Stimulated activated CD4-positive, alpha-beta T cell treated with anti-CD3 and anti-CD28 coated beads, Interleukin-4, amount 100 ng/mL, for 1 hour (primary cell): ENCODE data around the gene SPSB1.

Experiments
- DNase-seq: peaks from one replicate; pipeline ENCODE4 v3.0.0-alpha.2; 2020

SPSB1 gene

DNA sequence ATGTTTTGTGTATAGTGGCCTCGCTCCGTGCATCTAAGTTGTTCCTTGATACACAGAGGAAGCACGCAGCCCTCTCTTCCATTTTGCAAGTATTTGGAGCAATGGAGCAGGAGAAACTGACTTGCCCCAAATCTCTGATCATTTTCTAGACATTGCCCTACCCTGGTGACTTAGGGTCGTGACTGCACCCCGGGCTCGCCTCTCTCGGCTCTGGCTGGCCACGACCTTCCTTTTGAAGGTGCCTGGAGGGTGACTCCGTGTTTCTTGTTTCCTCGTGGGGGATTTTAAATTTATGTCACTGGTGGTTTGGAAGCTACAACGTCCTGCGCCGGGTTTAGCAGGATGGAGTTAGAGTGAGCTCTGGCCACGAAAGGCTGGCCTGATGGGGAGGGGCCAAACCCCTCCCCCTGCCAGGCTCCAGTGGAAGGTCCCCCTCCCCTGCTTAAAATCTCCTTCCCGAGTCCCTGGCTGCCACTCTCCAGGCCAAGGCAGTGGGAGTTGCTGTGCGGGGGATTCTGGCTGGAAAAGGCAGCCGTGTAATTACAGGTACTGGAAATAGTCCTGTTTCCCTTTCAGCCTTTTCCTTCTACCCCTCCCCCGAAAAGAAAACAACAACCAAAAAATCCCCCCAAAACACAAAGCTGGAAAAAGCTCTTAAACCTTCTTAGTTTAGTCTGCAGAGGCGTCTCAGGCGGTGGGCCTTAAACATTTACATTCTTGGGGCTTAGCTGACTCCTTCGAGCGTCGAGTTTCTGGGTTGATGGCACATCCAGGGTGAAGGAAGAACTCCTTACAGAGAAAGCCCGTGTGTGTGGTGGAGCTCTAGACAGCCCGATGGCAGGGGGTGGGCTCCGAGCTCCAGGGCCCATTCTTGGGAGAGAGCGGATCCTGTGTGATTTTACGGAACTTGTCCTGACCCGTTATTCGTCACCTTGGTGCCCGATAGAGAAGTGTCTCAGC, 28.1 kb downstream of the SPSB1 start:
- no peak for DNase-seq

DNA sequence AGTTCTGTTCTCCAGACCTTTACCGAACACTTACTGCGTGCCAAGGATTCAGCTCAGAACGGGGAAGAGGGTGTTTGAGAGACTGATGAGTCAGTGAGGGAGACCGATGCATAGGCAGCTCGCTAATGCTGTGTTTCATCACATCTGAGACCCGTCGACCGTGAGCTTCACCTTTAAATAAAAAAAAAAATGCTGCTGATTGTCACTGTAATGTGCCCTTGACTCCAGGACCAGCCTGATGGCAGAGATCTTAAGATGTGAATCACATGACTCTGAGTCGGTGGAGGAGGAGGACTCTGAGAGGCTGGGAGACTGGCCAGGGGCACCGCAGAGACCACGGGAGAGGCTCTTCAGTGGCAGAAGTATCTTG, 28.8 kb downstream of the SPSB1 start:
- DNase-seq, result no peak

DNA sequence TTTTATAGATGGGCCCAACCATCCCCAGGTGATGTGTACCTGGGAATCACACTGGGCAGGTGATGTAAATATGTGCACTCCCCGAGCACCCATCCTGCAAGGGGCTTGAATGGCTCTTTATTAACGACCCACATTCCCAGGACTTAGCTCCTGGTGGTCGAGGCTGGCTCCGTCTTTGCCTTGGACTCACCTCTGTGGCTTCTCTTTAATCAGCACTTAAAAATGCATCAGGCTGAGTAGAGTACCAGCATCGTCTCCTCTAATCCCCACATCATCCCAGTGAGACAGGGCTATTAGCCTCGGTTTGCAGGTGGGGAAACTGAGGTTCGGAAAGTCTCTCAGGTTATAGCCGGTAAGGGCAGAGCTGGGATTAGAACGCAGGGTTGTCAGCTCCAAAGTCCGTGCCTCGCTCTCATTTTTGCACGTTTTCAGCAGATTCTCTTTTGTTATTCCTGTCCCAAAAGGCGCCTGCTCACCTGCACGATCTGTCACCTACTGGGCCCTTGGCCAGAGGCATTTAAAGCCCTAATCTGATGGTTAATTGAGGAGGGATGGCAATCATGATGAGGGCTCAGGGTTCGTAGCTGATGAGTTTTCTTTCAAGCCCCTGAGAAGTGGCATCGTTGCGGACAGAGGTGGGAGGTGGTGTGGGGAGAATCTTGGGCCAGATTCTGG, 29.4 kb downstream of the SPSB1 start:
- DNase-seq, result no peak

DNA sequence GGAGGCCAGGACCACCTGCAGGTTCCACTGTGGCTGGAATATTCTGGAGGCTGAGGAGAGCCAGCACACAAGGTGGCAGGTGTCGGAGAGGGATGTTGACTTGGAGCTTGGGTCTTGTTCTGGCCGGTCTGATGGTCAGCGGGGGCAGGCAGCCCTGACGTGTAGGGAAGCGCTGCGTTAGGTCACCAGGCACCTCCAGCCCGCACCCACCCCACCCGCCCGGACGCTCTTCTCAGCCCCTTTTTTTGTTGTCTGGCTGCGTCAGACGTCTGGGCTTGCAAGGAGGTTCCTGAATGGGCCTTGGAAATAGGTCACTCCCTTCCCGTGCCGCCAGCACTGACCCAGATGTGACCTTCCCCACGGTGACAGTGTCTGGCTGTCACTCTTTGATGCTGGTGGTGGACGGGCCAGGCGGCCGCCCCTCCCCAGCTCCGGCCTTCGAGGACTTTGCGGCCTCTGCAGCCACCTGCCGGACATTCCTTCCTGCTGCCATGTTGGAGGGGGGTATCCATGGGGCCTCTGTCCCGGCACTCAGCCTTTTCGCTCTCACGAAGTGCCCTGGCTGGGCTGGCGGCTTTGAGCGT, 30.1 kb downstream of the SPSB1 start:
- DNase-seq, result no peak

DNA sequence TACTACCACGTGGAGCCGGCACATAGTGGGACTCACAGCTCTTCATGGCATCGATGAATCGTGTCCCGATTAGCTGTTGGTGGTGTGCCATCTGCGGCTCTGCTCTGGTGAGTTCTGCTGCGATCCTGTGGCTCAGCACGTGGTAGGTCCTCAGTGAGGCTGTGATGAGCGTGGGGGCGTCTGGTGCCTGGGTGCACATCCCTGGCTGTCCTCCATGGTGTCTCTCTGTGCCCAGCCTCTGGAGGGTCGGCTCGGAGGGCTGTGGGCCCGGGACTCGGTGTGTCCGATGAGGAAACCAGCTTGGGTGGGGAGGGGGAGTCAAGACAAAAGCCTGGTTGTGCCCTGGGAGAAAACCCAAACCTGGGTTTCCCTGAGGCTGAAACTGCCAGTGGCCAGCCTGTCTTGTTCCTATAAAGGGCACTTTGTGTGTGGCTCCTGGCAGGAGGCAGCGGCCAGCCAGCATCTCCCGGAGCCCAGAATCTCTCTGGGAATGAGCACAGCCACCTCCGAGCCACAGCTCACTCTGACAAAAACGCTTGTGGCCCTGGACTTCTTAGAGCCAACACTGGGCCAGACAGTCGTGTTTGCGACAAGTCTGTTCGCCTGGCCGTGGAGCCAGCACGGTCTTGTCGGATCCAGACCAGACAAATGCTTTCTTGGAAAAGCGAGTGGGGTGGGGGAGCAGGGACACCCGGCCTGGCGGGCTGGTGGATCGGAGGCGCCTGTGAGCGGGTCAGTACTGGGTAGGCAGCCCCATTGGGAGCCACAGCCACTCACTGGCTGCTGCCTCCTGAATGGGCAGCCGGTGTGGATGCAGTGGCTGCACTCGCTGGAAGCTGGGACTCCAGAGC, 31.8 kb downstream of the SPSB1 start:
- DNase-seq, result no peak

DNA sequence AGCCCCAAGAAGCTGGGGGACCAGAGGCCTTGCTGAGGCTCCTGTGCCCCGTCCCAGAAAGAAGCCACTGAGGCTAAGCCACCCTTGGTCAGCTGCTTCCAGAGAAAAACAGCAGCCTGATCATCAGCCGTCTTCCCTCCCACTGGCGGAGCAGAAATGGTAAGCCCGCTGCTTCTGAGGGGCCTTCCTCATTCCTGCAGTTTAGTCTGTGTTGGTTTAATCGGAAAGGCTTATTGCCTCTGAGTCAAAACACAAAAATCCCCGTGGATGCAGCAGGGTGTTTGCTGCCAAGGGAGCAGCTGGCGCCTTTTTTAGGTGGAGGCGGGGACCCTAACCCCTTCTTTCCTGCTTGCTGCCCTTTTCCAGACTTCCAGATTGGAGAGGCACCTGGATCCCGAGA, 33.9 kb downstream of the SPSB1 start:
- DNase-seq, result no peak

DNA sequence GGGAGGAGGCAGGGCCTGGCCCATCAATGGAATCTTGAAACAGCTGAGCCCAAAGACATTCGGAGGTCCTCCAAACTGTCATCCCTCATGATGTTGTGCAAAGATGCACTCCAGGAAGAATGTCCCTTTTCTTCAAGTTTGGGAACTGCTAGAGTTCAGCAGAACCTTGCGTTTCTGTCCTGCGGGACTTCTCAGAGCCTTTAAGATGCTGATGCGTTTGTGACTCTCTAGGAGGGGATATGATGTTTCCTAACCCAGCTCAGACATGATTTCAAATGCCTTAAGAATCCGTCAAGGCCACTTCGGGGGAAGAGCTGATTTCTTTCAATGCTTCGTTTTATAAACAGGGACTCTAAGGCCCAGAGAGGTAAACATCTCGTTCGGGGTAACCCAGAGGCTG, 35.5 kb downstream of the SPSB1 start:
- DNase-seq, result no peak

DNA sequence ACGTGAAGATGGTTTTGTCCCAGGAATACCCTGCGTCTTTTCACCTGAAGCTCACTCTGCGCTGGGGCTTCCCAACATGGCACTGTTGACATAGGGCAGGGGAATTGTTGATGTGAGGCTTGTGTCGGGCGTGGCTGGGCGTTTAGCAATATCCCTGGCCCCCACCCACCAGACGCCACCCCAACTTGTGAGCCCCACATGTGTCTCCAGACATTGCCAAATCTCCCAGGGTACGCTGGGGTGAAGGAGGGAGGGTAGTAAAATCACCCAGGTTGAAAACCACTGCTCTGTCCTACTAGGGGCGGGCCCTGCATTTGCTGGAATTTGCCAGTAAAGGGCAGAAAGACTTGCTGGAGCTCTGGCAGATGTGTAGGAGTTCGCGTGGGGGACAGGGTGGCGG, 36.0 kb downstream of the SPSB1 start:
- DNase-seq, result no peak

DNA sequence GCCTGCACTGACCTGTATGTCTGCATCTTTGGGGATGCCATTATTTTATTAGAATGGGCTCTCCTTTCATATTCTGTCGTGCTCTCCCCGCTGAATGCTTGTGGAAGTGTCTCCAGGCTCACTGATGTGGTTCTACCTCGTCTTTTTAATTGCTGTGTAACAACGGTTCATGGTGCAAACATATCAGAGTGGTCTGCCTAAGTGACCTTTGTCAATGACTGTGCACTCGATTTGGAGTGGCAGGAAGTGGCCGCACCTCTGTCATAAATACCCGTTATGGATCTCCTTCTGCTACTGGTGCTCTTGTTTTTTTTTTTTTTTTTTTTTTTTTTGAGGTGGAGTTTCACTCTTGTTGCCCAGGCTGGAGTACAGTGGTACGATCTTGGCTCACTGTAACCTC, 38.3 kb downstream of the SPSB1 start:
- DNase-seq, result no peak

DNA sequence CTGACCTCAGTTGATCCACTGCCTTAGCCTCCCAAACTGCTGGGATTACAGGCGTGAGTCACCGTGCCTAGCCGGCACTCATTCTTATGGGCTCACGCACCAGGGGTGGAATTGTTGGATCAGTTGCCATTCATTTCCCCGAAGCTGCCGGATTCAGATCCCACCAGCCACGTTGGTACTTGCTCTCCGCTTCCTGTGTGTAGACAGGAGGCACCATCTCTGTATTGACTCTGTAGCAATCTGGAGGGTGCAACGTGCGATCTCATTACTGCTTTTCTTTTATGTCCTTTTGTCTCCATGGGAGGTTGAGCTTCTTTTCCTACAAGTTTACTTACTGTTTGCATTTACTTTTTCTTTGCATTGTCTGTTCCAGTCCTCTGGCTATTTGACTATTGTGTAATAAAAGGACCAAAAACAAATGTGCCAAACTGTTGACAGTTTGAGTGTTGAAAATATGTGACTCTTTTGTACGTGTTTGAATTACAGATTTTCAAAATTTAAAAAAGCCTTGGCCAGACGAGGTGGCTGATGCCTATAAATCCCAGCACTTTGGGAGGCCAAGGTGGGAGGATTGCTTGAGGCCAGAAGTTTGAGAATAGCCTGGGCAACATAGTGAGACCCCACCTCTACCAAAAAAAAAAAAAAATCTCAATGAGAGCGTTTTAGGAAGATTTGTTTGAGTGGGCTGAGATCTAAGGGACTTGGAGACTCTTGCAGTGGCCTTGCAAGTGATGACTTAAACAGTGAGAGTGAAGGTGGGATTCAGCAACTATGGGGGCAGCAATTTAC, 39.1 kb downstream of the SPSB1 start:
- no peak for DNase-seq

DNA sequence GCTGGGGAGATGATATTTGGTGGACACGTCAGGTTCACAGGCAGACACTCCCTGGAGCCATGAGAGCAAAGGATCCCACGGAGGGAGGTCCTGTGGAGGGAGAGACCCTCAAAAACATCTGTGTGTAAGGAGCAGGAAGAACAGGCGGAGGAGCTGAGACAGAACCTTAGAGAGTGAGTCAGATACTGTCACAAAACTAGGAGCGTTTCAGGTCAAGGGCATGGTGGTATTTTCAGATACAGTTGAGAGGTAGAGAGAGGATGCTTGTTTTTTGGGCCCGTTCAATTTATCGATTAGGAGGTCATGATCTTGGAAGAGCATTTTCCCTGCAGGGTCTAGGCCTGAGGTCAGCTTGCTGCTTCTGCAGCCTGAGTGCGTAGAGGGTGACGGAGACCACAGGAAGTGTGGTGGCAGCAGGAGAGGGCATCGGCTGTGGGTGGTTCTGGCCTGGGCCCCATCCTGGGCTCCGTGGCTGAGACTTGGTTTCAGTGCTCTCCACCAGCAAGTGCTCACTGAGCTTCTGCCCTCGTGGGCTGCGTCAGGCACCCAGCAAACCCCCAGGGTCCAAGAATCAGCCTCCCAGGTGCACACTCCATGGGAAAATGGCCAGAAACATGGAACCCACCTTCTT, 39.9 kb downstream of the SPSB1 start:
- no peak for DNase-seq

DNA sequence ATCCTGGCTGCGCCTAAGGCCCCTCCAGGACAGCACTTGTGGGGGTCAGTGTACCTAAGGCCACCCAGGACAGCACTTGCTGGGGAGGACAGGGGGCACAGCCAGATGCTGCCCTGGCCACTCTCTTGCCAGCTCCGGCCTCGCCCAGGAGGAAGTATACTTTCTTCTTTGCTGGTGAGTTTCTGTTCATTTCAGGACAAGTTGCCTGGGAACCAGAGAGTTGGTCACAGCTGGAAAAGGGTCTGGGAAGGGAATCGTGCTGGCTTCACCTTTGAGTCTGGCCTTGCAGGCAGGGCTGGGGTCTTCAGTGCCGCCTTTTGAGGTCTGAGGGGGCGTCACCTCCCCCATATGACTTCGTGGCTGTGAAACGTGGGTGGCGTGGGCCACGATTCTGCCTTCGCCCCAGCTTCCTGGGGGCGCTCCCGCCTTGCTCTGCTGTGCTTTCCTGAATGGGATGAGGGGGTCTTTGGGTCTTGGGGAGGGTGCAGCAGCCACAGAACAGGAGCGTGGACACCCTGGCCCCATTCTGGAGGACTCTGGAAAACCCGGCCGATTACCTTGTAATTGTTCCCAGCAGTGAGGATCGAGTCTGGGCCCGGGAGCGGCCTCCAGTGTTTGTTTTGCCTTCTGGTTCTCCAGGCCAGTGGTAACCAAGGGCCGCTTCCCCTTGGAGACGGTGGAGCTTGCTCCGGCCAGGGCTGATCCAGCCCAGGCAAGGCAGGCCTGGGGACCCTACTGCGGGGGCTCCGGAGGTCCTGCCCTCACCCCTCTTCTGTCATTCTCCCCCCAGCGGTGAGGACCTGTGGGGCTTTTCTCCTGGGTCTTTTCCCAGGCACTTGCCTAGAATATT, 45.9 kb downstream of the SPSB1 start:
- DNase-seq, result no peak

DNA sequence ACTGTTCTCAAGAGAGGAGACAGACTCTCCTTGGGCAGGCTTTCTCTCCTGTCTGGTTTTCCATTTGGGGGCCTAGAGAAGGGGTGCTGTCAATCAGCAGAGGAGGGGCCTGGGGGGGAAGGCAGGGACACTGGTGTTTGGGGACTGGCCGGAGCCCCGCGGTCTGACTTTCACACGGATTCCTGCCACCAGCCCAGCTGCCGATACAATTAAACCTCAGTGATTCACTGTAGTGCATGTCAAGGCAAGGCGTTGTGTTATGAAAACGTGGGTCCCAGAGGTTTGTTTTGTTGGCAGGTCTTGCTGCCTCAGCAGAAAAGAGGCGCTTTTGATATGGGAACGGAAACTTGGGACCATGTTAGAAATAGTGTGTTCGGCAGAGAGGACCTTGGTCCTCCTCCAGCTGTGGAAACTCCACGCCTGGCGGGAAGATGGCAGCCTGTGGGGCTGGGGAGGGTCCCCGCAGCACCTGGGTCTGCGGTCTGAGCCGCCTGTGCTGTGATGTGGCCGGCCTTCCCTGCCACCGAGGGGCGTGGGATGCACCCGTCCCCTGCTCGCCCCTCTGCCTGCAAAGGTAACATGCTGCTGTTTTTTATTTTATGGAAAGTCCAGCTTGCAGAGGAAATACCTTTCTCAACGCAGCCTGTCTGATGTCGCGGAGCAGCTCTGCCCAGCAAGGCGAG, 47.6 kb downstream of the SPSB1 start:
- DNase-seq, result no peak

DNA sequence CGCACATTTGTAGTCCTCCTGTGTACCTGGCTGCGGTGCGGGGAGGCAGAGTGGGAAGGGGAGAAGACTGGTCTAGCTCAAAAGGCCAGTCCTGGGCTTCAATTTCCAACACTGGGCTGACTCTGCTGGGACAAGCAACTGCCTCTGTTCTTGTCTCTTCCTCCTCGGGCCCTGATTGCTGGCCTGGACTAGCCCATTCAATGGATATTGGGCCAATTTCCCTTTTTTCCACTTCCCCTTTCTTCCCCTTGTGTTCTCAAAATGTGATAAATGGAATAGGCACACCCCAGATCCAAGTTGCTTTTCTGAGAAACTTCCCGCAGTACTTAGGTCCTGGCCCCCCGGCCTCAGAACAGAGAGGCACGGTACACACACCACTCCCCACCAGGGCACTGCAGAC, 48.2 kb downstream of the SPSB1 start:
- no peak for DNase-seq

DNA sequence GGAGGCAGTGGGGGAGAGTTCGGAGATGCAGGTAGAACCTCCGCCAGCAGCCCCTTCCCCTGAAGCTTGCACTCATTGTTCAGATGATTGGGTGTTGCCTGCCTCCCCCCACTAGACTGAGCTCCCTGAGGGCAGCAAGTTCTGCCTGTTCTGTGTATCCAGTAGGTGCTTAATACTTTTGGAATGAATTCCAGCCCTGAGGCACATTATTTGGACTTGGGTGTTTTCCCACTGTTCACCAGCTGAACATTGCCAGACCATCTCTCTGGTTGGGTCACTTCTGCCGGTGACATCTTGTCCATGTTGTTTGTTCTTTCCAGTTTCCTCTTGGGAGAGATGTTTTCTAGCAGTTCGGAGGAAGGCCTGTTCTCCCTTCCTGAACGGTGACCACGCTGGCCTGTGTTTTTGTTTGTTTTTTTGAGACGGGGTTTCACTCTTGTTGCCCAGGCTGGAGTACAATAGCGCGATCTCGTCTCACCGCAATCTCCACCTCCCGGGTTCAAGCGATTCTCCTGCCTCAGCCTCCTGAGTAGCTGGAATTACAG, 48.7 kb downstream of the SPSB1 start:
- no peak for DNase-seq

DNA sequence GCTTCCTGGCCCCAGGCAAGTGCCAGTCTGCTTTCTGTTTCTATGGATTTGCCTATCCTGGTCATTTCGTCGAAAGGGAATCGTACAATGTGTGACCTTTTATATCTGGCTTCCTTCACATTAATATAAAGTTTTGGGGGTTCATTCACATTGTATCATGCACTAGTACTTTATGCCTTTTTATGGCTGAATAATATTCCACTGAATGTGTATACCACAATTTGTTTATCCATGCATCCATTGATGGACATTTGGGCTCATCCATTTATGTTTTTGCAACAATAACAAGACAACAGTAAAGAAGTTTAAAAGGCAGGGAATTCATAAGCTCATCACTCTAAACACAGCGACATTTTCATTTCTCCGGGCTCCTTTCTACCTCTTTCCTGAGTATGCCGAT, 50.6 kb downstream of the SPSB1 start:
- no peak for DNase-seq

DNA sequence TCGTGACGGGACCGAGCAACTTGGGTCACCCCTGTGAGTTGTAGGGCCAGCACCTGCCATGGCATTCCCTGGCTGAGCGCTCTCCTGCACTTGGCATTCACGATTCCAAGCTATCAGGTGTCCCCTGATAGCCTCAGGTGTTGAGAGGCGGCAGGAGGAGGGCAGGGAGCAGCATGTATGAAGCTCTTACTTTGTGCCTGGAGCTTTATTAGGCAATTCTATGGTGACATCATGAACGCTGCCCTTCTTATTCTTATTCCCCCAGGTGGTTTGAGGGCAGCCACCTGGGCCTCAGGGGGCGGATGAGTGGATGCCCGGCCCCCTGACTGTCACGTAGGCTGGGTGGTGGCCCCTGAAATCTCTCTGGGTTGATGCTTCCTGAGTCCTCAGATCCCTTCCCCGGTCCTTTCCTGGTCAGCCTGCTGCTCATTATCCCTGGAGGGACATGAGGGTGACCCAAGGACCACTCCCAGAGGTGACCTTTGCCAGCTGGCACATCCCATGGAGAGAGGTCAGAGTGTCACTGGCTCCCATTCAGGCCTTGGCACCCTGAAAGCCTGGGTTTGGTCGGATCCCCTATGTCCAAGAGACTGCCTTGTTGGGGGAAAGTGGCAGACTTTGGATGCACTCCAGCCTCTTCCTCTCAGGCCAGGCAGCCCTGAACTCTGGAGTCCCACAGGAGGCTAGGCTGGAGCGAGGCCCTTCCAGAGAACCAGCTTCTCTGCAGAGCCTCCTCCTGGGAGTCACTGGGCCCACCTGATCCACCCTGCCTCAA, 51.9 kb downstream of the SPSB1 start:
- DNase-seq, result no peak

DNA sequence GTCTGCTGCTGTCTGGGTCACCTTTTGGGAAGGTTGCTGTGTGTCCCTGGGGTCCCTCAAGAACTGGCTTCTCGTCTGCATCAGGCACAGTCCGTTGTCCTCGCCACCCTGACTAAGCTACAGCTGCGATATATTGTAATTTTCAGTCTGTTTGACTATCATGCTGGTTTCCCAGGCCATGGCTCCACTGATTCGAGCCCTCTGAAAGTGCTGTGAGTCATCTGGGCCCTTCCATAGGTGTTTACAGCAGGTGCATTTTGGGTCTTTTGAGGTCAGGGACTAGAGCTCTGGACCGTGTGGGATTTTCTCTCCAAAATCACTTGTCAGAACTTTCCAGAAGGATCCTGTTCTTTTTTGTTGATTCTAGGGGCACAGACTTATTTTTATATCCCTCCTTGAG, 52.8 kb downstream of the SPSB1 start:
- DNase-seq, result no peak

DNA sequence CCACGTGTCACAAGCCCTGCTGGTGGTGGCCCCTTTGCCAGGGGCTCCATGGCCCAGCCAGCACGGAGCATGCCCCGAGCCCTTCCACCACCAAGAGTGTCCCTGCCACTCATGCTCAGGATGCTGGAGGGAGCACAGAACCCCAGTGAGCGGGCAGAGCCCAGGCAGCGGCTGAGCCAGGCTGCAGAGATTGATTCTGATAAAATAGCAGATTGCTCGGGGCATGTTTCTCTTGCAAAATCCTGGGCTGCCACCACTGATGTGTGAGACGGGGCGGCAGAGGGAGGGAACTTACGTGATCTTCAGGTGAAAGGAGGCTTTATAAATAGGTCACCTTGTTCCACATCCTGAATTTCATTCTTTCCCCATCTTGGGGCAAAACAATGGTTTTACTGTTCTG, 53.2 kb downstream of the SPSB1 start:
- DNase-seq, result no peak
